Left kidney (tissue), 2 donors: Measurements from ENCODE around the gene C1orf159. TPM values are rescaled to one million over a fixed set of nuclear protein-coding genes. Genes with fewer than 3 reads are reported as not detected.

Experiments used
- DNase-seq: peaks from one replicate; pipeline ENCODE4 v3.0.0-alpha.2; 2013
- polyA plus RNA-seq: library from polyadenylated mRNA; unstranded; fragments of 120-200 nt; gene quantifications from one replicate; pipeline ENCODE4 v1.2.1, GENCODE V29; 2013; ENCODE audit not compliant: insufficient read length

The C1orf159 gene
- polyA plus RNA-seq, 1 donor: 9.4 TPM

DNA sequence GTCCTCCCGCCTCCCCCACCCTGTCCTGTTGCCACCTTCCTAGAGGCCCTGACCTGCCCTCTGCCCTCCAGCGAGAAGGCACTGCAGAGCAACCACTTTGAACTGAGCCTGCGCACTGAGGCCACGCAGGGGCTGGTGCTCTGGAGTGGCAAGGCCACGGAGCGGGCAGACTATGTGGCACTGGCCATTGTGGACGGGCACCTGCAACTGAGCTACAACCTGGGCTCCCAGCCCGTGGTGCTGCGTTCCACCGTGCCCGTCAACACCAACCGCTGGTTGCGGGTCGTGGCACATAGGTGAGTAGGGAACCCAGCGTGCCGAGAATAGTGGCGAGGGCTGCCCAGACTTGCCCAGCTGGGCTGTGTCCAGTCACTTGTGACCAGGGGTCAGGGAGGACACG, 62.2 kb downstream of the C1orf159 start:
- no peak for DNase-seq

DNA sequence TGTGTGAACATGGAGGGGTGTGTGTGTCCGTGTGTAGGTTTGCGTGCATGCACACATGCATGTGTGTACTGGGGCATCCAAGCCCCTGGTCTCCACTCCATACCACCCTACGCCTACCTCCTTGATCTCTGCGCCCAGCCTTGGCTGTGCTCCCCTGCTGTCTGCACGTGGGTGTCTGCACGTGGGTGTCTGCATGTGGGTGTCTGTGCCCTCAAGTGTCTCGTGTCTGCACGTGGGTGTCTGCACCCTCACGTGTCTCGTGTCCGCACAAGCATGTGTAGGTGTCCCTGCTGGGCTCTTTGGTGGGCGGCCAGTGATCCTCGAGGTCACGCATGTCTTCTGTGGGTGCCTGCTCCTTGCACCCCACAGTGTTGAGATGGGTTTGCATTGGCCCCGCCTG, 62.9 kb downstream of the C1orf159 start:
- no peak for DNase-seq

DNA sequence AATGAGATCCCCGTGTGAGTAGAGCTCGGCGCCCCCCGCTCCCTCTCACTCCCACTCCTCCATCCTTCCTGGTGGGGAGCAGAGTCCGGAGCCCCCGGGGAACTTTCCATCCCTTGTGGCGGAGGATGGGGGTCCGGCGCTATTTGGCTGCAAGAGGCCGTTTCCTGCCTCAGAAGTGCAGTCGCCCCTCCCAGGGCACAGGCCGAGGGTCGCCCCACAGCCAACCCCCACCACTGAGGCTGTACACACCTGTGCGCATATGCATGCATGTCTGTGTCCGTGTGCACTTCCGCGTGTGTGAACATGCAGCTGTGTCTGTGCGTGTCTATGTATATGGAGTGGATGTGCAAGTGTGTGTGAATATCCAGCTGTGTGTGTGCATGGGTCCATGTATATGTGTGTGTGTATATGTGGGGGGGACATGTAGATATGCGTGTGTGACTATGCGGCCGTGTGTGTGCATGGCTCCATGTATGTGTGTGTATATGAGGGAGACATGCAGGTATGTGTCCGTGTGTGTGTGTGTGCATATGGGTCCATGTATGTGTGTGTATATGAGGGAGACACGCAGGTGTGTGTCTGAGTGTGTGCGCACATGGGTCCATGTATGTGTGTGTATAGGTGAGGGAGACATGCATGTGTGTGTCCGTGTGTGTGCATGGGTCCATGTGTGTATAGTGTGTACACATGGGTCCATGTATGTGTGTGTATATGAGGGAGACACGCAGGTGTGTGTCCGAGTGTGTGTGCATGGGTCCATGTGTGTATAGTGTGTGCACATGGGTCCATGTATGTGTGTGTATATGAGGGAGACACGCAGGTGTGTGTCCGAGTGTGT, 63.7 kb downstream of the C1orf159 start:
- no peak for DNase-seq

DNA sequence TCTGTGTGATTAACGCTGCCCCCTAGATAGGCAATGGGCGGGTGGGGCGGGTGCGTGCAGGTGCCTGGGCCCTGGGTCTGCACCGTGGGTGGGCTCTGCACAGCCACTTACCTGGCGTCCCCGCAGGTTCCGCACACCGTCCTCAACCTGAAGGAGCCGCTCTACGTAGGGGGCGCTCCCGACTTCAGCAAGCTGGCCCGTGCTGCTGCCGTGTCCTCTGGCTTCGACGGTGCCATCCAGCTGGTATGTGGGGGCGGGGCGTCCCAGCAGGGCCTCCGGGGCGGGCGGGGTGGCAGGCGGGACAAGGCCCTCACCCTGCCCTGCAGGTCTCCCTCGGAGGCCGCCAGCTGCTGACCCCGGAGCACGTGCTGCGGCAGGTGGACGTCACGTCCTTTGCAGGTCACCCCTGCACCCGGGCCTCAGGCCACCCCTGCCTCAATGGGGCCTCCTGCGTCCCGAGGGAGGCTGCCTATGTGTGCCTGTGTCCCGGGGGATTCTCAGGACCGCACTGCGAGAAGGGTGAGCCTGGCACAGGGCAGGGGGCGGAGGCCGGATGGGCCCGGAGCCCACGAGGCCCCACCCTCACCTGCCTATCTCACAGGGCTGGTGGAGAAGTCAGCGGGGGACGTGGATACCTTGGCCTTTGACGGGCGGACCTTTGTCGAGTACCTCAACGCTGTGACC, 64.6 kb downstream of the C1orf159 start:
- DNase-seq: no peak

DNA sequence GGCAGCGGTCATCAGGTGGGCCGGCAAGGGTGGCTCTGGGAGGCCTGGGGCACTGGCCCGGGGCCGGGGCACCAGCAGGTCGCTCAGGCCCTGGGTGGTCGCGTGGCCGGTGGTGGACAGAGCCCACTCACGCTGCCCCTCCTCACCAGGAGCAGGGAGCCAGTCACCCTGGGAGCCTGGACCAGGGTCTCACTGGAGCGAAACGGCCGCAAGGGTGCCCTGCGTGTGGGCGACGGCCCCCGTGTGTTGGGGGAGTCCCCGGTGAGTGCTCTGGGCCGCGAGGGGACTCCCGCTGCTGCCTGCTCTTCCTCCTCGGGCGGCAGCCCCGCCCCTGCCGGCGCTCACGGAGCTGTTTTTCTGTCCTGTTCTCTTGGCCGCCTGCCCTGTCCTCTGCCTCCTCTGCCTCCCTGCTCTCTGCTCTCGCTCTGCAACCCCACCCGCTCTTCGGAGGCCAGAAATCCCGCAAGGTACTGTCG, 65.3 kb downstream of the C1orf159 start:
- DNase-seq: no peak

DNA sequence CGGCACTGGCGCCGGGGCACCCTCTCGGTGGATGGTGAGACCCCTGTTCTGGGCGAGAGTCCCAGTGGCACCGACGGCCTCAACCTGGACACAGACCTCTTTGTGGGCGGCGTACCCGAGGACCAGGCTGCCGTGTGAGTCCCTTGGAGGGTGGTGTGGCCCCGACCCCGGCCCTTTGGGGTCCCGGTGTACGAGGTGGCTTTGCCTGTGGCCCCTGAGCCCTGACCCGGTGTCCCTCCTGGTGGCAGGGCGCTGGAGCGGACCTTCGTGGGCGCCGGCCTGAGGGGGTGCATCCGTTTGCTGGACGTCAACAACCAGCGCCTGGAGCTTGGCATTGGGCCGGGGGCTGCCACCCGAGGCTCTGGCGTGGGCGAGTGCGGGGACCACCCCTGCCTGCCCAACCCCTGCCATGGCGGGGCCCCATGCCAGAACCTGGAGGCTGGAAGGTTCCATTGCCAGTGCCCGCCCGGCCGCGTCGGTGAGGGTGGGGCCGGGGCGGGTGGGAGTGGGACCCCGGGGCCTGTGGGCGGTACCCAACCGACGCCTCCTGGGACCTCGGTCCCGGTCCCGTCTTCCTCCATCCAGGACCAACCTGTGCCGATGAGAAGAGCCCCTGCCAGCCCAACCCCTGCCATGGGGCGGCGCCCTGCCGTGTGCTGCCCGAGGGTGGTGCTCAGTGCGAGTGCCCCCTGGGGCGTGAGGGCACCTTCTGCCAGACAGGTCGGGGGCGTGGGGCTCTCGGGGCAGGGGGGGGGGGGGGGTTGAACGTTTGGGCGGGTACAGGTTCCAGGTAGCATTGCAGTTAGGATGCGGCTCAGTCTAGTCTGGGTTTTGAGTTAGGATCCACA, 66.3 kb downstream of the C1orf159 start:
- no peak for DNase-seq

DNA sequence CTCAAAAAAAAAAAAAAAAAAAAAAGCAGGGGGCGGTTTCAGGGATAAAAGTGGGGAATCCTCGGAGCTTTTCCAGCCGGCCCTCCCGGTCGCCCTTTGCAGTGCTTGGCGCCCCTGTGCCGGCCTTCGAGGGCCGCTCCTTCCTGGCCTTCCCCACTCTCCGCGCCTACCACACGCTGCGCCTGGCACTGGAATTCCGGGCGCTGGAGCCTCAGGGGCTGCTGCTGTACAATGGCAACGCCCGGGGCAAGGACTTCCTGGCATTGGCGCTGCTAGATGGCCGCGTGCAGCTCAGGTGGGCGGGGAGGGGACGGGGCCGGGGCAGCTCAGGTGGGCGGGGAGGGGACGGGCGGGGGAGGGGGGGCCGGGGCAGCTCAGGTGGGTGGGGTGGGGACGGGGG, 67.1 kb downstream of the C1orf159 start:
- DNase-seq: no peak

DNA sequence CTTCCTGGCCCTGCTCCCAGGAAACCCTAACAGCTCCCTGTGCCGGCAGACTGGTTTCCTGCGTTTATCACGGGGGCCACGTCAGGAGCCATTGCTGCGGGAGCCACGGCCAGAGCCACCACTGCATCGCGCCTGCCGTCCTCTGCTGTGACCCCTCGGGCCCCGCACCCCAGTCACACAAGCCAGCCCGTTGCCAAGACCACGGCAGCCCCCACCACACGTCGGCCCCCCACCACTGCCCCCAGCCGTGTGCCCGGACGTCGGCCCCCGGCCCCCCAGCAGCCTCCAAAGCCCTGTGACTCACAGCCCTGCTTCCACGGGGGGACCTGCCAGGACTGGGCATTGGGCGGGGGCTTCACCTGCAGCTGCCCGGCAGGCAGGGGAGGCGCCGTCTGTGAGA, 67.9 kb downstream of the C1orf159 start:
- DNase-seq: no peak

DNA sequence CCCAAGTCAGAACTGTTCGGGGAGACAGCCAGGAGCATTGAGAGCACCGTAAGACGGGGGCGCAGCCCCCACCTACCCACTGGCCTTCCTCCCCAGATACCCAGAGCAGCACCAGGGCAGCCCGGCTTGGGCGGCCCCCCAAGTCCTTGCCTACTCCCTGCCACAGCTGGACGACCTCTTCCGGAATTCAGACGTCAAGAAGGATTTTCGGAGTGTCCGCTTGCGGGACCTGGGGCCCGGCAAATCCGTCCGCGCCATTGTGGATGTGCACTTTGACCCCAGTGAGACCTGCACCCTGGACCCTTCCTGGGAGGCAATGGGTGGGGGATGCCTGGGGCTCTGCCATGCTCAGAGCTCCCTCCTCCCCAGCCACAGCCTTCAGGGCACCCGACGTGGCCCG, 68.5 kb downstream of the C1orf159 start:
- DNase-seq: no peak

DNA sequence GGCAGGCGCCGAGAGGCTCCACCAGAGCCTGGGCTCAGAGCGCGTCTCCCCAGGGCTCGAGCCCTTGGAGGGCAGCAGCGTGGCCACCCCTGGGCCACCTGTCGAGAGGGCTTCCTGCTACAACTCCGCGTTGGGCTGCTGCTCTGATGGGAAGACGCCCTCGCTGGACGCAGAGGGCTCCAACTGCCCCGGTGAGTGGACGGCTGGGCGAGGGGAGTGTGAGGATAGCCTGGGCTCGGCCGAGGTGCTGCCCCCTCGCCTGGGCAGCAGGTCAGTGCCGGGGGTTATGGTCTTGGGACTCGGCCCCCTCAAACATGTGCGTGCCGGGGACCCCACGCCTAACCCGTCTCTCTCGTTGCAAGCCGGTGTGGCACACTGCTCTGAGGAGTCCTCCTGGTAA, 69.1 kb downstream of the C1orf159 start:
- no peak for DNase-seq

DNA sequence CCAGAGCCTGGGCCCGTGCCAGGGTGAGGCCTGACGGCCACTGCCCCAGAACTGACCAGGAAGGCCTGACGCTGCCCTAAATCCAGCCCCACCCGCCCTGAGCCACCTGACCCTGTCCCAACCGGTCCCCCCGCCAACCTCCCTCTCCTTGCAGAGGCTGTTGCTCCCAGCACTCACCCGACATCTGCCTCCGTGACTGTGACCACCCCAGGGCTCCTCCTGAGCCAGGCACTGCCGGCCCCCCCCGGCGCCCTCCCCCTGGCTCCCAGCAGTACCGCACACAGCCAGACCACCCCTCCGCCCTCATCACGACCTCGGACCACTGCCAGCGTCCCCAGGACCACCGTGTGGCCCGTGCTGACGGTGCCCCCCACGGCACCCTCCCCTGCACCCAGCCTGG, 69.6 kb downstream of the C1orf159 start:
- no peak for DNase-seq

DNA sequence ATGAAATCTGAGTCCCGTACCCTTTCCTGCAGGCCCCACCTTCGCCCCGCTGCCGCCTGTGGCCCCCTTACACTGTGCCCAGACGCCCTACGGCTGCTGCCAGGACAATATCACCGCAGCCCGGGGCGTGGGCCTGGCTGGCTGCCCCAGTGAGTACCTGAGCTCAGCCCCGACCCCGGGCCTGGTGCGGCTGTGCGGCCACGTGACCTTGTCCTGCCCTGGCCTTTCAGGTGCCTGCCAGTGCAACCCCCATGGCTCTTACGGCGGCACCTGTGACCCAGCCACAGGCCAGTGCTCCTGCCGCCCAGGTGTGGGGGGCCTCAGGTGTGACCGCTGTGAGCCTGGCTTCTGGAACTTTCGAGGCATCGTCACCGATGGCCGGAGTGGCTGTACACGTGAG, 70.8 kb downstream of the C1orf159 start:
- DNase-seq: no peak

DNA sequence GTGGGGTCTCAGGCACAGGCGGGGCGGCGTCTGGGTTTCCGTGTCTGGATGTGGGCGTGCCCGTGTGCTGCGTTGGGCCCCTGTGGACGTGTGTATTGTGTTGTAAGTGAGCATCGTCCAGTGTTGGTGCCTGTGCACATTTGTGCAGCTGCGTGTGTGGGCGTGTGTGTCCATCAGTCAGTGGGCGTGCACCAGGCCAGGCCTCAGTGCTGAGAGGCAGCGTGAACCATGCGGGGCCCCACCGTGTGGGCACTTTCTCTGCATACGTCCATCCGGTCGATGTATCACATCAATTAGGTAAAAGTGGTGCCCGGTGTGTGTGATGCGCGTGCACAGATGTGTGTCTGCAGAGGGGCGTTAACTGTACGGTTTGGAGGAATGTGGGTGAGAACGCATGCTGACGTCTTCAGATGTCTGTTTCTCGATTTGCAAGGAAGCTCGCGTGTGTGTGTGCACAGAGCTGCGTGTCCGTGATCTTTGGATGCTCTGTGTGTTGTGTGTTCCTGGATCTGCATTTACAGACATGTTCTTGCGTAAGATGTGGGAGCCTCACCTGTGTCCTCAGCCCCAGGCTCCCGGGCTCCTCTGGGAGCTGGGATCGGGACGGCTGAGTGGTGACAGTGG, 71.3 kb downstream of the C1orf159 start:
- DNase-seq: no peak

DNA sequence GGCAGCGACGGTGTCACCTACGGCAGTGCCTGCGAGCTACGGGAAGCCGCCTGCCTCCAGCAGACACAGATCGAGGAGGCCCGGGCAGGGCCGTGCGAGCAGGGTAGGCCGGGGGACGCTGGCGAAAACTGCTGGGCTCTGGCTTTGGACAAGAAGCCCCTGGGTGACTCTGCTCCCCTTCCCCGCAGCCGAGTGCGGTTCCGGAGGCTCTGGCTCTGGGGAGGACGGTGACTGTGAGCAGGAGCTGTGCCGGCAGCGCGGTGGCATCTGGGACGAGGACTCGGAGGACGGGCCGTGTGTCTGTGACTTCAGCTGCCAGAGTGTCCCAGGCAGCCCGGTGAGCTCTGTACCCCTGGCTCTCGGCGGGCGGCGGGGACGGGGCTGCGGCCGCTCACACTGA, 72.0 kb downstream of the C1orf159 start:
- DNase-seq: no peak

DNA sequence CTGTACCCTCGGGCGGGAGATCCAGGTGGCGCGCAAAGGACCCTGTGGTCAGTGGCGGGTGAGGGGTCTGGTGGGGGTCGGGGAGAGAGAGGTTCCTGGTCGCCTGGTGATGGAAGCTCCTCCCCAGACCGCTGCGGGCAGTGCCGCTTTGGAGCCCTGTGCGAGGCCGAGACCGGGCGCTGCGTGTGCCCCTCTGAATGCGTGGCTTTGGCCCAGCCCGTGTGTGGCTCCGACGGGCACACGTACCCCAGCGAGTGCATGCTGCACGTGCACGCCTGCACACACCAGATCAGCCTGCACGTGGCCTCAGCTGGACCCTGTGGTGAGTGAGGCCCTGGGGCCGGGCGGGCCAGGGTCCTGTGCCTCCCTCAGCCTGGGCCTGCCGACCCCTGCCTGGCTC, 72.5 kb downstream of the C1orf159 start:
- DNase-seq: no peak

DNA sequence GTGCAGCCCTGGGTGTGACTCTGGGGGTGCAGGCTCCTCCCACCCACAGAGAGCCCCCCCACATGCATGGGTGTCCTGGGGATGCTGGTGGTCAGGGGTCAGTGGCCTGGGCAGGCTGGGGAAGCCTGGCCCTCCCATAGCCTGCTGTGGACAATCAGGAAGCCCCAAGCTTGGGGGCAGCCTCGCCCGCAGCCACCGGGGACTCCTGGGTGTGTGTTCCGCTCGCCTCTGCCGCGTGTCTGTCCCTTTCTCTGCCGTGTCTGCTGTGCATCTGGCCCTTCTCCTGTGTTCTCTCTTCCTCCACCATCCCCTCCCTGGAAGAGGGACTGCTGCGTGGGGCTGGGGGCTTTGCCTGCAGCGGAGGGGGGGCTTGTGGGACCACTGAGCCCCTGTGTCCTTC, 73.1 kb downstream of the C1orf159 start:
- no peak for DNase-seq

DNA sequence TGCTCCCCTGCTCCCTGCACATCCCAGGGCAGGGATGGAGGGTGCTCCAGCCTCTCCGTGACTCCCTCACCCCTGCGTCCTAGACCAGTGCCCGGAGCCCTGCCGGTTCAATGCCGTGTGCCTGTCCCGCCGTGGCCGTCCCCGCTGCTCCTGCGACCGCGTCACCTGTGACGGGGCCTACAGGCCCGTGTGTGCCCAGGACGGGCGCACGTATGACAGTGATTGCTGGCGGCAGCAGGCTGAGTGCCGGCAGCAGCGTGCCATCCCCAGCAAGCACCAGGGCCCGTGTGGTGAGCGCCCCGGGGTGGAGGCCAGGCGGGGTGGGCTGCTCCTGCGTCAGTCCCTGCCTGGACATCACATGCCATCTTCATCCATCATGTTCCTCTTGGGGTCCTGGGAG, 74.0 kb downstream of the C1orf159 start:
- no peak for DNase-seq

DNA sequence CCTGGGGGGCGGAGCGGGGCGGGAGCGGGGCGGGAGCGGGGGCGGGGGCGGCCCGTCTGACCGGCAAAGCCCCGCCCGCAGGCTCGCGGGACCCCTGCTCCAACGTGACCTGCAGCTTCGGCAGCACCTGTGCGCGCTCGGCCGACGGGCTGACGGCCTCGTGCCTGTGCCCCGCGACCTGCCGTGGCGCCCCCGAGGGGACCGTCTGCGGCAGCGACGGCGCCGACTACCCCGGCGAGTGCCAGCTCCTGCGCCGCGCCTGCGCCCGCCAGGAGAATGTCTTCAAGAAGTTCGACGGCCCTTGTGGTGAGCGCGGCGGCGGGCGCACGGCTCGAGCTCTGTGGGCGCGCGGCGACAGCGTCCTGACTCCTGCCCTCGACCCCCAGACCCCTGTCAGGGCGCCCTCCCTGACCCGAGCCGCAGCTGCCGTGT, 74.8 kb downstream of the C1orf159 start:
- DNase-seq: no peak

DNA sequence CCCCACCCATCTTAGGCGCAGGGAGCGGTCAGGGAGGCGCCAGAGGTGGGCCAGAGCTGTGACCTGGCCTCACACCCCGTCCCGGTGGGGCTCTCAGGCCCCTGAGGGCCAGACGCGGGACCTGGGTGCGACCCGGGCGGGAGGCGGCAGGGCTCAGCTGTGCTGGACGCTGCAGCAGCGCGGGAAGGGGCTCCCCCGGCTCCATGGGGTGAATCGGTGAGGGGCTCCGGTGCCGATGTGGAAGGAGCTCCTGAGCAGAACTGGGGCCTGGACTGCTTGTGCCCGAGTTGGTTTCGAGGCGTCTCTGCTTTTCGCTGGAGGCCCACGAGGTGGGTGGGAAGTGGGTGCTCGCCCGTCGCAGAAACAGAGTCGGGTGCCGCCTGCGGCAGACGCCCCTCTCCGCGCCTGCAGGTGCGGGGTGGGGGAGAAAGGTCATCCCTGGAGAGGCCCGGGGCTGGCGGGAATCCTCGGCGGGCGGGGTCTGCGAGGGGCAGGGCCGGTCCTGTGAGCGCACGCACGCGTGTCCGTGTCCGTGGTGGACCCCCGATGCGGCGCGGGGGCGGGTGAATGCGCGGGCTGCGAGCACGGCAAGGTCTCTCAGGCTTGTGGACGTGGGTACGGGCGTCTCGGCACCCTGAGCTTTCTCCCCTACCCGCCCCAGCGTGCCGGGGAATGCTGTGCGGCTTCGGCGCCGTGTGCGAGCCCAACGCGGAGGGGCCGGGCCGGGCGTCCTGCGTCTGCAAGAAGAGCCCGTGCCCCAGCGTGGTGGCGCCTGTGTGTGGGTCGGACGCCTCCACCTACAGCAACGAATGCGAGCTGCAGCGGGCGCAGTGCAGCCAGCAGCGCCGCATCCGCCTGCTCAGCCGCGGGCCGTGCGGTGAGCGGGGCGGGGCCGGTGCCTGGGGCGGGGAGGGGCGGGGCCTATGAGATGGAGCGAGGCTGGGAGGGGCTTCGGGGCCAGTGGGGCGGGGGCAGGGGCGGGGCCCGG, 75.6 kb downstream of the C1orf159 start:
- no peak for DNase-seq

DNA sequence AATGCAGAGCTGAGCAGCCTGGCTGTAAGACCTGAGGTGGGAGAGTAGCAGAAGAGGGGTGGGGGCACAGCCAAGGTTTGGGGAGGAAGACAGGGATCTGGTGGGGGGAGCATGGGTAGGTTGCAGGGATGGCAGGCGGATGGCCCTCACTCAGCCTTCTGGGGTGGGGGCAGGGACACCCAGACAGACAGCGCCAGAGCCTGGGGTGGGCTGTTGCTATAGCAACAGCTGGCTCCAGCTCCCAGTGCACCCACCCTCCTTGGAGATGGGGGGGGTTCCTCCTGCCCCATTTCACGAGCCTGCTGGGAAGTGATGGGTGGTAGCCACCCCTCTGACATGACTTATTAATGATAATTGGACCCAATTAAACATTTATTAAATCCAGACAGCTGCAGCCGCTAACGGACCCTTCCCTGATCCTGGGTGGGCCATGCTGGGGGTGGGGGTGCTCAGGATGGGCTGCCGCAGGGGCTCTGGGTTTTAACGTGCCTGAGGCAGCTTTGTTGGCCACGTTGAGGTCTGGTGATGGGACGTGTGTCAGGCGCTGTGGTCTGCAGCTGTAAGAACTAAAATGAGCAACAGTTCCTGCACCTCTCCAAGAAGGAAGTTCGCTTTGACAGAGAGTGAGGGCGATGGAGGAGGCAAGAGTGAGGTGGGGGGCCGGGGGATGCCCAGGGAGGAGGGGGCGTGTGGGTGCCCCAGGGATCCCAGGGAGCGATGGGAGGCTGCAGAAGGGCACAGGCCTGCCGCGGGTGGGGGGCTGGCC, 76.6 kb downstream of the C1orf159 start:
- no peak for DNase-seq
